VCaP (cell line): Measurements from ENCODE around the gene TSFM.

Source experiments
- H3K27ac ChIP-seq: fragments of 450-650 bp; 2 replicates; pipeline ENCODE4 v1.5.1; 2017
- TF ChIP-seq, protein P1 (sequence below): fragments of 450-650 bp; conservative IDR thresholded peaks from 2 replicates; pipeline ENCODE4 v1.5.1; 2017; ENCODE audit warnings: mild to moderate bottlenecking, moderate library complexity

Gene TSFM

GRCh38 chr12:57760347-57760982 is 22.1 kb upstream of the TSFM start:
- TF ChIP-seq, protein P1, sequence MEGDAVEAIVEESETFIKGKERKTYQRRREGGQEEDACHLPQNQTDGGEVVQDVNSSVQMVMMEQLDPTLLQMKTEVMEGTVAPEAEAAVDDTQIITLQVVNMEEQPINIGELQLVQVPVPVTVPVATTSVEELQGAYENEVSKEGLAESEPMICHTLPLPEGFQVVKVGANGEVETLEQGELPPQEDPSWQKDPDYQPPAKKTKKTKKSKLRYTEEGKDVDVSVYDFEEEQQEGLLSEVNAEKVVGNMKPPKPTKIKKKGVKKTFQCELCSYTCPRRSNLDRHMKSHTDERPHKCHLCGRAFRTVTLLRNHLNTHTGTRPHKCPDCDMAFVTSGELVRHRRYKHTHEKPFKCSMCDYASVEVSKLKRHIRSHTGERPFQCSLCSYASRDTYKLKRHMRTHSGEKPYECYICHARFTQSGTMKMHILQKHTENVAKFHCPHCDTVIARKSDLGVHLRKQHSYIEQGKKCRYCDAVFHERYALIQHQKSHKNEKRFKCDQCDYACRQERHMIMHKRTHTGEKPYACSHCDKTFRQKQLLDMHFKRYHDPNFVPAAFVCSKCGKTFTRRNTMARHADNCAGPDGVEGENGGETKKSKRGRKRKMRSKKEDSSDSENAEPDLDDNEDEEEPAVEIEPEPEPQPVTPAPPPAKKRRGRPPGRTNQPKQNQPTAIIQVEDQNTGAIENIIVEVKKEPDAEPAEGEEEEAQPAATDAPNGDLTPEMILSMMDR: no peak
- H3K27ac ChIP-seq: no peak overlapping the region

- H3K27ac ChIP-seq: no peak overlapping the region
- TF ChIP-seq, protein P1: no peak
Measured at GRCh38 chr12:57761391-57761998, 21.1 kb upstream of the TSFM start.

DNA sequence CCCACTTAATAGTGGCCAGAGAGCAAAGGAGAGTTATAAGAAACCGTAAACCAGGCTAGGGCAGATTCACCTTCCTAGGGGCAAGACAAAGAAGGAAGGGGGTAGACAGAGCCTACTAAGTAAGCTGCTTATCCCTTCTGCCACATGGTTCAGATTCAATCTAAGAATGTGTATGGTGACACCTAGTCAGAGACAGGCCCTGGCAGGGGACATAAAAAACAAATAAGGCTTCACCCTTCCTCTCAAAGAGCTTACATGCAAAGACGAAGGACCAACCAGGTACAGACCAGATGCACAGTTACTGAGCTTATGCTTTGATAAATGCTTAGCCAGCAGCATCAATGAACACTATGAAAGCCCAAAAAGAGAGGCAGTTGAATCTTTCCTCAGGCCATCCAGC is 20.1 kb upstream of the TSFM start:
- TF ChIP-seq, protein P1: no peak
- no peak overlapping the region for H3K27ac ChIP-seq

DNA sequence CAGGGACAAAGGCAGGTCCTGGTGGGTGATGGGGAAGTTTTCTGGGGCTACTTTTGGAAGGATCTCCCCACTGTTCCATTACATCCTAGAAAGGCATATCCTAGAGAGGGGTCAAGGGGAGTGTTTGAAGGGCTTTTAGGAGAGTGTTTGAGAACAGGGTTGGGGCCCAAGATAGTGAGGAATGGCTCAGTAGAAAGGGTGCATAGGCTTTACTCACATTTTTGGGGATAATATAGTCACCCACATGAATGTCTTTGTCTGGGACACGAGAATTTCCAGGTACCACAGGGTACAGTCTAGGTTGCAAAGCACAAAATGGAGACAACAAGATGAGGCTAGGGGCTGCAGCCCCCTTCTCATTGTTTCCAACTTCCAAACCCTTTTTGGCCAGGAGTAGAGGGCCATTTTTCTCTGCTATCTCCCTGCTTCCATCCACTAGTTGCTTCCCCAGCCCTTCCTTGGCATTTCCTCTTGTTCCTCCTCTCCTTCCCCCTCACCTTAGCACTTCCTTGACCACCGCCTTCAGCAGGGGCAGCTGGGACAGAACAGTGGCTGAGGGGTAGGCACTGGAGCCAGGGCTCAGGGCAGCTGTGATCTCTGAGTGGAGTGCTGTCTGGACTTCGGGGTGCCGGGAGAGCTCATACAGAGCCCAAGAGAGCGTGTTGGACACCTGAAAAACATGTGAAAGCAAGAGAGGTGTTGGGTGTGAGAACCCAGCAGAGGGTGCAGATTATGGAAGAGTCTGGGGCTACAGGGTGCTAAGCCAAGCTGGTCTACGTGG is 18.5 kb upstream of the TSFM start:
- TF ChIP-seq, protein P1: no peak
- H3K27ac ChIP-seq: peak overlapping the region; percentile 56; the same call in 1 of the 2 replicates

GRCh38 chr12:57764662-57765002 is 18.0 kb upstream of the TSFM start:
- H3K27ac ChIP-seq: peak overlapping the region; percentile 56; the same call in 1 of the 2 replicates
- TF ChIP-seq, protein P1: no peak

GRCh38 chr12:57765003-57765697 is 17.4 kb upstream of the TSFM start:
- TF ChIP-seq, protein P1: peak; percentile 60
- H3K27ac ChIP-seq: peak overlapping the region; percentile 56; the same call in 1 of the 2 replicates
